Activated CD4-positive, CD25-positive, alpha-beta regulatory T cell treated with anti-CD3 and anti-CD28 coated beads, Interleukin-2, amount 50 U/mL, for 72 hours (primary cell): ENCODE data around the gene EPHA3.

Experiments
- DNase-seq: peaks from one replicate; pipeline ENCODE4 v3.0.0; 2021

Gene EPHA3

GRCh38 chr3:89234620-89235019 lies 127.2 kb downstream of the EPHA3 start:
- DNase-seq = no peak

- DNase-seq = no peak
Measured at GRCh38 chr3:89238846-89239245, 131.4 kb downstream of the EPHA3 start.

- DNase-seq = no peak
Measured at GRCh38 chr3:89239774-89240173, 132.4 kb downstream of the EPHA3 start.

DNA sequence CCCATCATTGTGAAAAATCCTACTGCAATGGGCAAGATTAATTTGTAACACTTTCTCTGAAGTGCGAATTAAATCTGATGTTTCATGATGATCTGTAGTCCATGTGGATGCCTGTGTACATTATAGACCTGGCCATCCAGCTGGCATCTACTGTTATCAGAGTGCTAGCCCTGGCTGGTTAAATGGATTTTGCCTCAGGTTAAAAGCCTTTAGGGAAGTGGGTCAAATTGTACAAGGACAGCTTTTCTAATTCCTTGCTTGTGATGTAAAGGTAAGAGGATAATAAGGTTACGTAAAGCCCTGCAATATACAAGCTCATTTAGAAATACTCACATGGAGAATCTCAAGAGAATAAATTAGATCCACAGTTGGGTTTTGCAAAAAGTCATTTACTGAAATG lies 138.2 kb downstream of the EPHA3 start:
- DNase-seq = no peak

- DNase-seq = no peak
Measured at GRCh38 chr3:89246326-89246725, 138.9 kb downstream of the EPHA3 start.

DNA sequence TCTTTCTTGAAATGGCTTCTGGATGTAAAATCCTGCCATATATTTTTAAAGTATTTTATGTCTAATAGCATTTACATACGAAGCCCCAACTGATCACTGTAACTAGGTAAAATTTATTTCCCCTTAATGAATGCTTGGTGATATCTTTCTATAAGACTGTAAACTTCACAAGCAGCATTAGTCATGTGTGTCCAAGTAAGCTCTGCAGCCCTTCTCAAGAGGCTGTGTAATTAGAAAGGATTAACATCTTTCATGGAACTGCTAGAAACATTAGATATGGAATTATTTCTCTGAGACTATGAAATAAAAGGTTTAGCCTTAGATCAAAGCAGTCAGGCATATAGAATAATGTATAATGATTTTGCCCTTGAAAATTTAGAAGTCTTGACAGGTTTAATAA lies 143.3 kb downstream of the EPHA3 start:
- no peak for DNase-seq

GRCh38 chr3:89252016-89252415 lies 144.6 kb downstream of the EPHA3 start:
- no peak for DNase-seq

DNA sequence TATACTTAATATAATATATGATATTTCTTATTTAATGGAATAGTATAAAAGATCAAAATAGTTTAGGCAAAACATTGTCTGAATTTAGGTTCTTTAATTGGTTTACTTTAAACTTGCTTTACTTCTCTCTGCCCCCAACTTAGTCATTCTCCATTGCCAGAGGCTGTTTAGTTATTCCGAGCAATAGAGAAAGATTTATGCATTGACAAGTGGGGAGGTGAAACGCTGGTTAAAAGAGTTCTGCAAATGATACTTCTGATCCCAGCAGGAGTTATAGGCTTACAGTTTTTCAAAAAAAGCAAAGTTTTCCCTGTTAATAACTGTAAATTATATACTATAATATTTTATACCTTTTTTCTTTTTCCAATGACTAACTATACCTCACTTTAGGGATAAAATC lies 145.4 kb downstream of the EPHA3 start:
- DNase-seq = no peak

GRCh38 chr3:89256395-89256794 lies 149.0 kb downstream of the EPHA3 start:
- no peak for DNase-seq

- DNase-seq = no peak
Measured at GRCh38 chr3:89256882-89257281, 149.5 kb downstream of the EPHA3 start.

- no peak for DNase-seq
Measured at GRCh38 chr3:89260721-89261120, 153.3 kb downstream of the EPHA3 start.

DNA sequence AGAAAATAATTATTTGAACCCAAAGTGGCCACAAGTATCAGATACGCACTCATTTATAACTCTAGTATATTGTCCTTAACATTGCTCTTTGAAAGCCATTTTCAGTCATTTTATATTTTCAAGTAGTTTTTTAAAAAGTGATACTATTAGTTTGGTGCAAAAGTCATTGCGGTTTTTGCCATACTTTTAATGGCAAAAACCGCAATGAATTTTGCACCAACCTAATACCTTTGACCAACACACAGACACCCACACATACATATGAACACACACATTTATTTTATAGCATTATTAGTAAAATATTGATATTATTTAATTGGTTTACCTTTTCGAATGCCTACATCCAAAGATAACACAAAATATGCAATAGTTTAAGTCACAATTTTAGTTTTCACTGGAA lies 154.3 kb downstream of the EPHA3 start:
- no peak for DNase-seq

GRCh38 chr3:89262309-89262929 lies 155.0 kb downstream of the EPHA3 start:
- DNase-seq = no peak

DNA sequence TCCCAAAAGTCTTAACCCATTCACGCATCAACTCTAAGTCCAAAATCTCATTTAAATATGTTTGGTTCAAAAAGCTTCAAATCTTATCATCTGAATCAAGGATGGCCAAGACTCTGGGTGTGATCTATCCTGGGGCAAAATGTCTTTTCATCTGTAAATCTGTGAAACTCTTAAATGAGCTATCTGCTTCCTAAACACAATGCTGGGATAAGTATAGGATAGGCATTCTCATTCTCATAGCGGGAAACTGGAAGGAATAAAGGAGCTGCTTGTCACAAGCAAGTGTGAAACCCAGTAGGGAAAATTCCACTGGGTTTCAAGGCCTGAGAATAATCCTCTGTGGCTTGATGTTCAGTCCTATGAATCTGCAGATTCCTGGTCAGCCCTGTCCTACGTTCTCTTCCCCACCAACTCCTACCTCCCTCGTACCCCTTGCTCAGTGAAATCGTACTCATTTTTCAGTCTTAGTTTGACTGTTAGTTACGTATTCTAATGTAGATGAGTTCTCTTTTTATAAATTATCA lies 156.7 kb downstream of the EPHA3 start:
- DNase-seq = no peak

DNA sequence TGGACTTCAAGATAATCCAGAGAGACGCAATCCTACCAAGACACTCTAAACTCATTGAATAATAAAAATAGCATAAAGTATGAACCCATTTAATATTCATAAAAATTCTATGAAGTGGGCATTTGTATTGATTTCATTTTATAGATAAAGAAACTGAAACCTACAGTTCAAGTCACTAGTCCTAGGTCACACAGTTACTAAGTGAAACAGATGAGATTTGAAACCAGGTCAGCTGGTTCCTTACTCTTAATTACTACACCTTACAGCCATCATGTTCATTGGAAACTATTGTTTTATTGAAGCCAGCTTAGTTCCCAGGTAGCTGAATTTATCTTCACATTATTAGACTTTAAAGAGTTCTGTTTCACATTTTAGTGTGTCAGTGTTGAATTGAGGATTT lies 158.7 kb downstream of the EPHA3 start:
- DNase-seq = no peak

DNA sequence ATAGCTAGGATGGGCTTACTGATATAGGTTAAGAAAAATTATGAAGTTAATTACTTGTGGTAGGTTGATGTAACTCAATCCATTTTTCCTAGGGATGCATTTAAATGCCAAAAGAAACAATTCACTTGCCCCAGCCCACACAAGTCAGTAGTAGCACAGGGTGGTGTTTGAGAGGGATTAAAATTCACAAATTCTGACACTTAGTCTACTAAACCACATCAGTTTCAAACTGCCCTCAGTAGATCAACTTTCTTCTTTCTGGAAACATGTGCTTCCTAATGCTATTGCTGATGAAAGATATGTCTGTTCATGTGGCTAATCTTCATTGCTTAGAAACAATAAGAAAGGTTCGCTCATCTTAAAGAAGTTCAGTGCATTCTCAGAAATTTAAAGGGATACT lies 160.6 kb downstream of the EPHA3 start:
- DNase-seq = no peak

DNA sequence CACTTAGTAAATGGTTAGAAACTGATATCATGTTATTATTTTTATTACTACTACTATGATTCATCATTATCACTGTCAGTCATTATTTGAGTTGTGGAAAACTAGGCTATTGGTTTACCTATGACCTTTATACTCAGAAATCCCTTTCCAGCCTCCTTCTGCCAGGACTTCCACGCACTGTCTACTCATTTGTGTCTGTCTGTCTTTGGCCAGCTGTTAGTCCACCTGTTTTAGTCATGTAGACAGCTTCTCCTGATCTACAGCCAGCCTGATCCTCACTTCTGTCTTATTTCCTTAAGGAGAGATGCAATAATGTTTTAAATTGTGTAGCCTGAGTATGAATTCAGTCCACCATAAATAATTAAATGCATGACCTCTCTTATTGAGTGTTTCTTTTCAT lies 162.8 kb downstream of the EPHA3 start:
- no peak for DNase-seq

GRCh38 chr3:89275001-89275400 lies 167.6 kb downstream of the EPHA3 start:
- DNase-seq = no peak

GRCh38 chr3:89276116-89276515 lies 168.7 kb downstream of the EPHA3 start:
- no peak for DNase-seq

DNA sequence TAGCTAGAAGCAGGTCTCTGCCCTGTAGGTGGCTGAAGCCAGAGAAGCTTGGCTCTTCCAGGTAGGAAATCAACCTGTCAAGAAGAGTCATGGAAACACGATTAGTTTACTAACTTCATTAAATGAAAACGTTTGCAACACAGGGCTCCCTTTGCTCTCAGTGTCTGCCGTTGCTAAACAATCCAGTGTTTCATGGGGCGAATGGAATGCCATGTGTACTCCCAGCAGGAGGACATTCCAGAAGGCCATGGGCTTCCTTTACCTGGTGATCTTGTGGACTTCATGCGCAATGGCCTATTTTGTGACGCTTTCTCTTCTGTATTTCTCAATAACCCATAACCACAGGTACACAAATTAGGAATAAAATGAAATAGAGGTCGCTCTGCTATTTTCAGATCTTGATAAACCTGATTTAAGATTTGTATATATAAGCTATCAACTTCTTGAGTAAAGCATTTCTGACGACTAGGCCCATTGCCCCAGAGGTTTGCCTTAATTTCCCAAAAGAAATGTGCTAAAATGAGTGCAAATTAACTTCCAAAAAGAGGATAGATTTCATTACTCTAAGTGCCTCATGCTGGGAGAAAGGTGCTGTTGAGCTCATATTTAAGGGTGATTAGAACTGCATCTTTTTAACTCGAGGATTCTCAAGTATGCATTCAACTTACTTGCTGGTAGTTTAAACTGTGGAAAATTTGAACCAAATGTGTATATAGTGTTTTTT lies 171.0 kb downstream of the EPHA3 start:
- no peak for DNase-seq

DNA sequence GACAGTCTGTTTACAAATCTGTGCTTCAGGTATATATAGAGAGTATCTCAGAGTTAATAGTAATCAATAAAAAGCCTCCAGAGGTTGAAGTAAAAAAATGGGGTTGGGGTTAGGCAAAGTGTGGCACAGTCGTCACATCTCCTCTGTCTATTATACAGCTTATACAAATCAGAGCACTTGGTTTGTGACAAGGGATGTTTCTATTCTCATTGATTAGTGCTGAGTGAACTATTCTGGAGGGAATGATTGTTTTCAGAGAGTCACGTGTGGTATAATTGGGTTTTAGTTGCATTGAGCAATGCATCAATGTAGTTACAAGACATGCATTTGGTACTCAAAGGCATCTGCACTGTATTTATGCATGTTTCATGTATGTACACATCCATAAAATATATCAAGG lies 172.9 kb downstream of the EPHA3 start:
- no peak for DNase-seq

GRCh38 chr3:89280822-89281365 lies 173.5 kb downstream of the EPHA3 start:
- DNase-seq = no peak

DNA sequence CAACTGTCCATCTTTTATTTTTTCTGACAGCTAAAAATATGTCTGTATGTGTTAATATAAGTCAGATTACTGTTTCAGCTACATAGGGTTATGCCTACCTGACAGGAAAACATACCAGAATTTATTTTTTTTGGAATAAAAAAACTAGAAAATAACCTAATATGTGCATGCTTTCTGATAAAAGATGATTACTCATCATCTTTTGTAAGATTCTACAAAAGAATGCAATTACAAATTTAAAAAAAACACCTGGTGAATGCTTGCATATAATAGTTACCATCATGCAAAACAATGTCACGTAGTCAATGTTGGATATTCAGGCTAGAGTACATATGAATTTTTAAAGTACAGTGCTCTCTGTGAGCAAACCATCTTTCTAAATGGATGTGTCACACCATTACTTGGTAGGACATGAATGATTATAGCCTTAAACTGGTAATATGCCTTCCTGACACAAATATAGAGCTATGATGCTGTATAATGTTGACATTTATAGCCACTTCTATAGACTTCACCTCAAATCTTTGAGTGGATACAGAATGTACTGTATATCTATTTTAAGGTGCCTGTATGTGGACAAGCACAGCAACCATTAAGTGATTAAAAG lies 180.6 kb downstream of the EPHA3 start:
- no peak for DNase-seq

- DNase-seq = no peak
Measured at GRCh38 chr3:89289574-89290190, 182.3 kb downstream of the EPHA3 start.
